Measurements from ENCODE around the gene PTDSS2. TPM values are rescaled to one million over a fixed set of nuclear protein-coding genes. Genes with fewer than 3 reads are reported as not detected.

Gene PTDSS2
- total RNA-seq, 4 donors from 2014 or later, result 22.3 to 31.0 (median 25.3) TPM

DNA sequence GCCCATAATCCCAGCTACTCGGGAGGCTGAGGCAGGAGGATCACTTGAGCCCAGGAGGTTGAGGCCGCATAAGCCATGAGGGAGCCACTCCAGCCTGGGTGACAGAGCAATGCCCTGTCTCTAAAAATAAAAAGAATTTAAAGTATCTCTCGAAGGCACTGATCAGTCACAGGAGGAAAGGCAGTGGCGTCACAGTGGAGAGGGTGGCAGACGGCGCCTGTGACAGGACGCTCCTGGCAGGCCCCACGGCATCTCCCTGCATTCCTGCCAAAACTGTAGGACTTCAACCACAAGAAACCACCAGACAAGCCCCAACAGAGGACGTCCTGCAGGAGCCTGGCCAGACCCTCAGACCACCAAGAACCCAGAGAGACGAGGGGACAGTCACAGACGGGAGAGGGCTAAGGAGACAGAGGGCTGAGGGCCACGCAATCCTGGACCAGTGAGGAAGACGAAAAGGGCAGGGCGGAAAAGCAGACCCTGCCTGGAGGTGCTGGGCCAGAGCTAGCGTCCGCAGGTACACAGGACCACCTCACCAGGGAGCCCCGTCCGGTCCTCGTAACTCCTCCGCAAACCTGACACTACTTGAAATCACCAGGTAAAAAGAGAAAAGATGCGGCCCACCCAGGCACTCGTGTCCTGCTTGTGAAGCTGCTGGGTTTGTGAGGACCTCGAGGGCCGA lies 51.1 kb downstream of the PTDSS2 start:
- Histone ChIP-seq H3K27me3 (no peaks in the 10 kb centered on the region), H3K36me3 (peaks cover 59% of the 10 kb centered on the region), H3K9me3 (no peaks in the 10 kb centered on the region), H3K4me1 (peaks cover 37% of the 10 kb centered on the region), H3K27ac (no peak overlapping the region), H3K4me3 (no peak overlapping the region)
- DNase-seq (ENCODE audit: low spot score in 2 of 2), result no peak
- WGBS, result 94% methylated on average over 20 of the region's 24 CpGs
- no peak for TF ChIP-seq POLR2AphosphoS5 (IDR thresholded peaks at IDR 0.05)
- TF ChIP-seq, protein P1, sequence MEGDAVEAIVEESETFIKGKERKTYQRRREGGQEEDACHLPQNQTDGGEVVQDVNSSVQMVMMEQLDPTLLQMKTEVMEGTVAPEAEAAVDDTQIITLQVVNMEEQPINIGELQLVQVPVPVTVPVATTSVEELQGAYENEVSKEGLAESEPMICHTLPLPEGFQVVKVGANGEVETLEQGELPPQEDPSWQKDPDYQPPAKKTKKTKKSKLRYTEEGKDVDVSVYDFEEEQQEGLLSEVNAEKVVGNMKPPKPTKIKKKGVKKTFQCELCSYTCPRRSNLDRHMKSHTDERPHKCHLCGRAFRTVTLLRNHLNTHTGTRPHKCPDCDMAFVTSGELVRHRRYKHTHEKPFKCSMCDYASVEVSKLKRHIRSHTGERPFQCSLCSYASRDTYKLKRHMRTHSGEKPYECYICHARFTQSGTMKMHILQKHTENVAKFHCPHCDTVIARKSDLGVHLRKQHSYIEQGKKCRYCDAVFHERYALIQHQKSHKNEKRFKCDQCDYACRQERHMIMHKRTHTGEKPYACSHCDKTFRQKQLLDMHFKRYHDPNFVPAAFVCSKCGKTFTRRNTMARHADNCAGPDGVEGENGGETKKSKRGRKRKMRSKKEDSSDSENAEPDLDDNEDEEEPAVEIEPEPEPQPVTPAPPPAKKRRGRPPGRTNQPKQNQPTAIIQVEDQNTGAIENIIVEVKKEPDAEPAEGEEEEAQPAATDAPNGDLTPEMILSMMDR (IDR thresholded peaks at IDR 0.05), result no peak

DNA sequence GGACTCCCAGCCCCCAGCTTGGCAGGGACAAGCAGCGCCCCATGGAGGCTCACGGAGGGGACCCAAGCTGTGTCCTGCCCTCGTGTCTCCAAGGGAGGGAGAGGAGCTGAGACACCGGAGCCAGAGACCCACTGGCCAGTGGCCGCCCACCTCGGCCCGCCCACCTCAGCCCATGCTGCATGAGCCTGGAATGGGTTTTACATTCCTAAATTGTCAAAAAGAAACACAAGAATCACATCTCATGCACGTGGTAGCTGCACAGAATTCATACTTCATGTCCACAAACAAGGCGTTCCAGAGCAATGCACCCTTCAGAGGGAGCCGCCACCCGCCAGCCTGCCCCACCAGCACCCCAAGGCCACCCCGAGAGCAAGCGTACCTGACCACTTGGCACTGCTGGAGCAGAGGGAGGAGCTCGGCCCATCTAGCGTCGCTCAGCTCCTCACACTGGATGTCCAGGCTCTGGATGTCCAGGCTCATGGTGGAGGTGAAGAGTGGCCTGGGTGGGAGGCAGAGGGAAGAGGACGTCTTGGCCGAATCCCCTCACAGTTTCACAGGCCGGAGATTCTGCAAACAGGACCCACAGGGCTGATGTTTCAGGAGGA lies 51.7 kb downstream of the PTDSS2 start:
- Histone ChIP-seq H3K27ac (no peak overlapping the region), H3K36me3 (peaks cover 52% of the 10 kb centered on the region), H3K27me3 (no peaks in the 10 kb centered on the region), H3K9me3 (no peaks in the 10 kb centered on the region), H3K4me3 (no peak overlapping the region), H3K4me1 (peaks cover 37% of the 10 kb centered on the region)
- no peak for DNase-seq (ENCODE audit: low spot score in 2 of 2)
- no peak for TF ChIP-seq EP300 (IDR thresholded peaks at IDR 0.05)
- no peak for TF ChIP-seq POLR2A (IDR thresholded peaks at IDR 0.05)
- TF ChIP-seq, protein P1 (IDR thresholded peaks at IDR 0.05), result no peak
- WGBS, result 84% methylated on average over 9 of the region's 19 CpGs

DNA sequence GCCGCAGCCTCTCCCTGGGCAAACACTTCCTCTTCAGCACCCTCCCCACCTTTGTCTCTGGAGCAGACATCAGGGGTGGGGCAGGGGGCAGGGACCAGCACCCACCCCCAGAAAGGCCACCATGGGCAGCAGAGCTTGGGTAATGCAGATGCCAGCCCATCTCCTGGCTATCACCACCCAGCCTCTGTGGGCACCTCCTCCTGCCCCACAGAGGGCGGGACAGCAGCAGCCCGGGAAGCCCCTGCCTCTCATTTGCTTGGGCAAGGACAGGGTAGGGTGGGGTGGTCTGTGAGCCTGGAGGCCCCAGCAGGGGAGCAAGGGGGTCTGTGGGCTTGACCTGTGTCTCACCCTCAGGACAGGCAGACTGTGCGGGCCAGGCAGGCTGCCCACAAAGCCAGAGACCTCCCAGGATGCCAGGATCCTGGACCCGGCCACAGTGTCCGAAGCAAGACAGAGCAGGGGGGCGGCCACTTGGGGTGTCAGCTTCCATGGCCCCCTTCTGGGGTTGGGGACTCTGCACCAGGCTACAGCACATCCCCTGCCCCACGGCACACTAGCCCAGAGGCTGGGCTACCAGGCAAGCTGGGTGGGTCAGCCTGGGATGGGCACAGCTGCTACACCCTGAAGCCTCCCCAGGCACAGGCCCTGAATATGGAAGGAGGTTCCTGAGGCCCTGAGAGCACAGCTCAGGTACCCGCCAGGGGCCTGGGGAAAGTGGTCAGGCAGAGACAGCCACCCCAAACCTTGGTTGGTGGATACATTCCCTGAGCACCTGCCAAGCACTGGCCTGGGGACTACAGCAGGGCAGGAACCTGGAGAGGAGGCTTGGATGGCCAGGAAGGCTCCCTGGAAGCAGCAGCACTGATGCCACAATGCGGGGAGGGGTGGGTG lies 52.5 kb downstream of the PTDSS2 start:
- peak overlapping the region; percentile 83 for H3K4me3 ChIP-seq
- peaks cover 39% of the 10 kb centered on the region for H3K4me1 ChIP-seq
- no peak for TF ChIP-seq POLR2AphosphoS5 (IDR thresholded peaks at IDR 0.05)
- peaks cover 45% of the 10 kb centered on the region for H3K36me3 ChIP-seq
- 68% methylated on average over 4 of the region's 10 CpGs for WGBS
- H3K9me3 ChIP-seq, result no peaks in the 10 kb centered on the region
- DNase-seq (ENCODE audit: low spot score in 2 of 2), result peak in 1 of 2 donors; percentile 67
- H3K27ac ChIP-seq, result peak overlapping the region; percentile 100
- H3K27me3 ChIP-seq, result no peaks in the 10 kb centered on the region

DNA sequence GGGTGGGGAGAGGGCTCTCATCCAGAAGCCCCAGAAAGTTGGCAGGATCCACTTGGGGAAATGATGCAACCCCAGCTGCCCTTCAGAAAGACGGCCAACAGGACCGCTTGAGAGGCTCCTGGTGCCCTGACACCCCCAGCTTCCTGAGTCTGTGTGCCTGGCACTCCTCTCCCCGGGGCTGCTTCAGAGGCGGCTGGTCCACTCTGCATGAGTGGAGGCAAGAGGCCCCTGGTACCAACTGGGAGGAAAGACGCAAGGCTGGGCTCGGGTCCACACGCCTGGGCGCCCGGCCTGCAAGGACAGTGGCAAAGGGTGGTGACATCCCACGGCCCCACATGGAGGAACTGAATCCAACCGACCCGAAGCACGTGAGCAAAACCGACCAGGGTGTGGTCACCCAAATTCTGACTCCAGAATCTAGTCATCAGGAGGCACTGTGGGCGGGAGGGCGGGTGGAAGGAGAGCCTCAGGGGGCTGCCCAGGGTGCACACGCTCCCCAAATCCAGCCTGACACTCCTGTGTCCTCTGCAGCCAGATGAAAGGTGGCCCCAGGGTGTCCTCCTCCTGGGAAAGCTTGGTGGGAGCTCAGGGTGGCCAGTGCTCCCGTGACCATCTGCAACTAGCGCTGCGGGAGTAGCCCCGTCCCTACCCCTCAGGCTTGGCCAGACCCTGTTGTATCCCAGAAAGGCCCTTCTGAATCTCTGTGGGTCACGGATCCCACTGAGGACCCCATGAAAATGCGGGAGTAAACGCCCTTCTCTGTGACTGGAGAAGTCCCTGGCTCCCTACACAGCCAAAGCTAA lies 53.3 kb downstream of the PTDSS2 start:
- peak overlapping the region; percentile 100 for H3K27ac ChIP-seq
- no peak for TF ChIP-seq POLR2A (IDR thresholded peaks at IDR 0.05)
- TF ChIP-seq EP300 (IDR thresholded peaks at IDR 0.05), result no peak
- TF ChIP-seq POLR2AphosphoS5 (IDR thresholded peaks at IDR 0.05), result no peak
- TF ChIP-seq, protein P1 (IDR thresholded peaks at IDR 0.05), result no peak
- H3K4me1 ChIP-seq, result peaks cover 47% of the 10 kb centered on the region
- peaks cover 36% of the 10 kb centered on the region for H3K36me3 ChIP-seq
- 16% methylated on average over 15 of the region's 24 CpGs for WGBS
- peak; percentile 90 for DNase-seq (ENCODE audit: low spot score in 2 of 2)
- no peaks in the 10 kb centered on the region for H3K9me3 ChIP-seq
- H3K27me3 ChIP-seq, result no peaks in the 10 kb centered on the region
- peak overlapping the region; percentile 83 for H3K4me3 ChIP-seq

Data from suprapubic skin (tissue), 4 donors.